ENCODE results near the gene TMEM256. TPM values are rescaled to one million over a fixed set of nuclear protein-coding genes. Genes with fewer than 3 reads are reported as not detected.

TMEM256 gene
- total RNA-seq, 1 experiment from 2014 or later, result 151 TPM

DNA sequence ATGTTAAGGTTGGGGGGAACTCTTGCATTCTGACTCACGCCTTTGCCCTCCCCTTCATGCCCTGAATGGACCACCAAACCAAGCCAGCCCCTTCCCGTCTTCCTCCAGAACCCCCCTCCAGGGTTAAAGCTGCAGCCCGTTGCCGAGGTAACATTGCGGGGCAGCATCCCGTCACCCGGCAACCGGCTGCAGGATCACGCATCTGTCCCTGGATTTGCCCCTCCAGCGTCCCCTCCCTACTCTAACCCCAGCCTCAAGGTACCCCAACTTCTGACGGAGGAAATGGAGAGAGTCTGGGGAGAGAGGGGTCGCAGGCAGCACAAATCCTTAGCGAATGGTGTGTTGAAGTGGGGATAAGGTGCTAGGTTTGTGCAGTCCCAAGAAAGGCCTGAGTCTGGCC lies 3.2 kb upstream of the TMEM256 start:
- TF ChIP-seq, protein P1, sequence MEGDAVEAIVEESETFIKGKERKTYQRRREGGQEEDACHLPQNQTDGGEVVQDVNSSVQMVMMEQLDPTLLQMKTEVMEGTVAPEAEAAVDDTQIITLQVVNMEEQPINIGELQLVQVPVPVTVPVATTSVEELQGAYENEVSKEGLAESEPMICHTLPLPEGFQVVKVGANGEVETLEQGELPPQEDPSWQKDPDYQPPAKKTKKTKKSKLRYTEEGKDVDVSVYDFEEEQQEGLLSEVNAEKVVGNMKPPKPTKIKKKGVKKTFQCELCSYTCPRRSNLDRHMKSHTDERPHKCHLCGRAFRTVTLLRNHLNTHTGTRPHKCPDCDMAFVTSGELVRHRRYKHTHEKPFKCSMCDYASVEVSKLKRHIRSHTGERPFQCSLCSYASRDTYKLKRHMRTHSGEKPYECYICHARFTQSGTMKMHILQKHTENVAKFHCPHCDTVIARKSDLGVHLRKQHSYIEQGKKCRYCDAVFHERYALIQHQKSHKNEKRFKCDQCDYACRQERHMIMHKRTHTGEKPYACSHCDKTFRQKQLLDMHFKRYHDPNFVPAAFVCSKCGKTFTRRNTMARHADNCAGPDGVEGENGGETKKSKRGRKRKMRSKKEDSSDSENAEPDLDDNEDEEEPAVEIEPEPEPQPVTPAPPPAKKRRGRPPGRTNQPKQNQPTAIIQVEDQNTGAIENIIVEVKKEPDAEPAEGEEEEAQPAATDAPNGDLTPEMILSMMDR (conservative IDR thresholded peaks at IDR 0.05), result no peak
- H3K4ac ChIP-seq (ENCODE audit: low read depth, low read length), result no peak overlapping the region
- no peak overlapping the region for H4K8ac ChIP-seq (replicated peaks; ENCODE audit: insufficient read length, low read depth, low read length)
- Mint-ChIP-seq H3K36me3 (ENCODE audit: insufficient read depth in 1 of 3, low read depth in 3 of 3) (peaks cover 16 to 26% (median 25%) of the 10 kb centered on the region in 3 experiments), H3K27me3 (ENCODE audit: low read depth) (no peaks in the 10 kb centered on the region), H3K9me3 (peaks cover 0 to 2% of the 10 kb centered on the region in 2 experiments; a peak in 1 of 5 replicates), H3K4me3 (peak overlapping the region in 1 of 2 experiments; percentile 96; a peak in 3 of 5 replicates), H3K4me1 (peaks cover 24 to 32% of the 10 kb centered on the region in 2 experiments), H3K27ac (peak overlapping the region in 1 of 3 experiments; percentile 24; a peak in 2 of 7 replicates)
- no peak overlapping the region for H3K23ac ChIP-seq (ENCODE audit: insufficient read length, low read depth, low read length)
- no peak overlapping the region for H4K5ac ChIP-seq (ENCODE audit: insufficient read length, low read depth, low read length)
- H2AK5ac ChIP-seq (ENCODE audit: insufficient read length, low read length), result no peak overlapping the region
- H3K27me3 ChIP-seq (ENCODE audit: insufficient read depth, low read length), result no peaks in the 10 kb centered on the region
- H3K79me1 ChIP-seq (ENCODE audit: insufficient read depth, low read depth, low read length, poor library complexity, severe bottlenecking), result no peaks in the 10 kb centered on the region
- no peak overlapping the region for H3K27ac ChIP-seq (ENCODE audit: insufficient read length, low read depth, low read length)
- H2AFZ ChIP-seq (ENCODE audit: low read length), result no peak overlapping the region
- no peak overlapping the region for H3K9ac ChIP-seq (ENCODE audit: extremely low read depth, insufficient read length, low read length)
- peaks cover 5% of the 10 kb centered on the region for H3K23me2 ChIP-seq (ENCODE audit: insufficient read length, low read depth, low read length, poor library complexity, severe bottlenecking)
- no peak for DNase-seq
- no peak overlapping the region for H2BK120ac ChIP-seq (ENCODE audit: low read depth, low read length, poor library complexity, severe bottlenecking)
- H2BK12ac ChIP-seq (ENCODE audit: insufficient read length, low read depth, low read length), result no peak overlapping the region
- no peaks in the 10 kb centered on the region; the same call in 1 of the 2 replicates for H3K4me1 ChIP-seq (ENCODE audit: insufficient read depth, low read length)
- no peaks in the 10 kb centered on the region for H3K9me3 ChIP-seq (ENCODE audit: control insufficient read depth, low read depth, low read length)
- no peak overlapping the region for H2BK15ac ChIP-seq (ENCODE audit: low read depth, low read length)
- H3K79me2 ChIP-seq (ENCODE audit: insufficient read depth, low read length), result no peaks in the 10 kb centered on the region
- H2BK5ac ChIP-seq (ENCODE audit: insufficient read length, low read length), result no peak overlapping the region
- no peak overlapping the region for H3K4me2 ChIP-seq (ENCODE audit: insufficient read depth, insufficient read length, low read length)
- no CpG with 5 or more reads among the region's 13 CpGs for WGBS (ENCODE audit: extremely low coverage, insufficient read length, low lambda C conversion rate)
- H4K91ac ChIP-seq (ENCODE audit: insufficient read length, low read depth, low read length), result no peak overlapping the region
- H4K20me1 ChIP-seq (ENCODE audit: control insufficient read depth, insufficient read depth, insufficient read length), result no peaks in the 10 kb centered on the region
- H2BK20ac ChIP-seq (ENCODE audit: low read depth, low read length, poor library complexity, severe bottlenecking), result no peak overlapping the region
- no peak overlapping the region for H3T11ph ChIP-seq (ENCODE audit: low read length)
- H3K14ac ChIP-seq (ENCODE audit: insufficient read depth, low read length), result no peak overlapping the region
- H3K18ac ChIP-seq (ENCODE audit: insufficient read length, low read depth, low read length), result no peak overlapping the region
- no peak overlapping the region for H3K56ac ChIP-seq (ENCODE audit: insufficient read length, low read depth, low read length)

Measured in H9 (cell line).